Pancreas (tissue), 10 donors: ENCODE data around the gene RAPGEF6. TPM values are rescaled to one million over a fixed set of nuclear protein-coding genes. Genes with fewer than 3 reads are reported as not detected.

Experiments used
- ATAC-seq, 4 donors: fragments of 200-7000 bp; cut with Tn5 transposase; one replicate each; pipeline versions ENCODE4 v1.8.0 to v1.9.1; 2020; ENCODE audit warnings: mild to moderate bottlenecking in 4 of 4, moderate library complexity in 4 of 4
- DNase-seq, 6 donors: peaks; one replicate each; pipeline ENCODE4 v3.0.0-alpha.2; 2020
- FAIRE-seq: peaks from 2 replicates; lab custom pipeline; 2012; peaks lifted over from hg19 to GRCh38; lab: Jason Lieb, UNC
- H3K27ac ChIP-seq, 4 donors: fragments of 200-600 bp; sonication (generic); 1 replicate in 3 of 4; 2 replicates in 1 of 4; pipeline versions ENCODE4 v1.5.0 to v1.8.0; 2020
- H3K27me3 ChIP-seq, 4 donors: fragments of 200-600 bp; one replicate each; pipeline ENCODE4 v1.8.0; 2021
- H3K36me3 ChIP-seq, 3 donors: fragments of 200-600 bp; sonication (generic) in 1 of 3; one replicate each; pipeline versions ENCODE4 v1.5.0 to v1.8.0; 2020 to 2021
- H3K4me1 ChIP-seq, 3 donors: fragments of 200-600 bp; one replicate each; pipeline ENCODE4 v1.8.0; 2021
- H3K4me3 ChIP-seq, 4 donors: fragments of 200-600 bp; sonication (generic) in 2 of 4; one replicate each; pipeline versions ENCODE4 v1.5.0 to v1.8.0; 2020 to 2021
- H3K9me3 ChIP-seq, 4 donors: fragments of 200-600 bp; one replicate each; pipeline ENCODE4 v1.8.0; 2021
- CTCF ChIP-seq, 4 donors: fragments of 200-600 bp; sonication (generic) in 3 of 4; IDR thresholded peaks; one replicate each; pipeline versions ENCODE4 v1.5.0 to v1.8.0; 2021; ENCODE audit warnings: antibody characterized with exemption in 4 of 4
- WGBS, 2 donors: extraction: QIAGEN DNeasy Blood & Tissue Kit; methylation state at CpG; one replicate each; pipeline ENCODE4 v1.1.7; 2013; 5-methylcytosine and 5-hydroxymethylcytosine counted together
- intact Hi-C, 3 donors: fragments of 100-400 bp; cut with DNase I; formaldehyde crosslinking; loops; one replicate each; pipeline versions ENCODE4 v1.11.1 to v1.14.2; 2022
- polyA plus RNA-seq, 2 donors: library from polyadenylated mRNA; stranded (reverse); fragments of 200-250 nt; gene quantifications; one replicate each; pipeline ENCODE4 v1.2.3, GENCODE V29; 2013
- total RNA-seq, 6 donors: library from RNA; stranded (reverse); fragmentation: NEBNext Ultra II Directional in 4 of 6; extraction: Animal tissue kit (Norgen Biotek cat#: 25700) in 4 of 6; gene quantifications; one replicate each; pipeline versions ENCODE4 v1.2.1 to v1.2.4, GENCODE V29; 2021 to 2023
- donor health status: healthy with polysubstance abuse.
- donor health status: DM: no; HTN: no; CAD: no; lungs with moderate emphysema.
- donor health status: DM: no; HTN: no; CAD: no.
- donor health status: control.
- donor health status: control.
- donor health status: Bipolar disorder and iron deficiency.
- donor health status: DM: yes; HTN: yes; CAD: no.
- donor health status: DM: no; HTN: no; CAD: no.
- donor health status: DM: no; HTN: no; CAD: no.
- donor health status: DM: yes; HTN: yes; CAD: no.

RAPGEF6 gene
- total and polyA plus RNA-seq, 8 donors: 1.7 to 13.2 (median 6.7) TPM

GRCh38 chr5:131473731-131474130, 161.3 kb downstream of the RAPGEF6 start:
- H3K27me3 ChIP-seq: no peaks in the 10 kb centered on the region
- WGBS, 2 donors: 89 to 95% methylated on average over 3 of the region's 3 CpGs
- no peaks in the 10 kb centered on the region for H3K4me1 ChIP-seq
- TF ChIP-seq CTCF (IDR thresholded peaks at IDR 0.05): no peak
- no peak overlapping the region for H3K4me3 ChIP-seq
- intact Hi-C loops: no loop called here
- H3K9me3 ChIP-seq: no peaks in the 10 kb centered on the region
- no peak overlapping the region for H3K27ac ChIP-seq
- no peak for FAIRE-seq
- no peak for ATAC-seq
- H3K36me3 ChIP-seq: no peaks in the 10 kb centered on the region
- no peak for DNase-seq

GRCh38 chr5:131466171-131466766, 168.8 kb downstream of the RAPGEF6 start:
- TF ChIP-seq CTCF (IDR thresholded peaks at IDR 0.05): no peak
- no peak for DNase-seq
- H3K27me3 ChIP-seq: no peaks in the 10 kb centered on the region
- intact Hi-C loops: no loop called here
- no peaks in the 10 kb centered on the region for H3K9me3 ChIP-seq
- no peaks in the 10 kb centered on the region for H3K36me3 ChIP-seq
- H3K27ac ChIP-seq: no peak overlapping the region
- H3K4me3 ChIP-seq: no peak overlapping the region
- ATAC-seq: no peak
- H3K4me1 ChIP-seq: no peaks in the 10 kb centered on the region
- FAIRE-seq: no peak
- WGBS, 2 donors: 95% methylated on average over 3 of the region's 3 CpGs

GRCh38 chr5:131463656-131464055, 171.4 kb downstream of the RAPGEF6 start:
- H3K4me3 ChIP-seq: no peak overlapping the region
- WGBS, 2 donors: 90 to 92% methylated on average over 1 of the region's 1 CpG
- intact Hi-C loops: no loop called here
- H3K27me3 ChIP-seq: no peaks in the 10 kb centered on the region
- FAIRE-seq (no peak), ATAC-seq (no peak), DNase-seq (no peak)
- H3K27ac ChIP-seq: no peak overlapping the region
- H3K4me1 ChIP-seq: no peaks in the 10 kb centered on the region
- no peaks in the 10 kb centered on the region for H3K9me3 ChIP-seq
- no peaks in the 10 kb centered on the region for H3K36me3 ChIP-seq
- TF ChIP-seq CTCF (IDR thresholded peaks at IDR 0.05): no peak

GRCh38 chr5:131462454-131462853, 172.6 kb downstream of the RAPGEF6 start:
- no peaks in the 10 kb centered on the region for H3K9me3 ChIP-seq
- no peak overlapping the region for H3K4me3 ChIP-seq
- no peak for ATAC-seq
- no peaks in the 10 kb centered on the region for H3K27me3 ChIP-seq
- intact Hi-C loops: no loop called here
- TF ChIP-seq CTCF (IDR thresholded peaks at IDR 0.05): no peak
- WGBS, 2 donors: 63 to 73% methylated on average over 3 of the region's 3 CpGs
- H3K4me1 ChIP-seq: no peaks in the 10 kb centered on the region
- no peak for DNase-seq
- no peaks in the 10 kb centered on the region for H3K36me3 ChIP-seq
- FAIRE-seq: no peak
- H3K27ac ChIP-seq: no peak overlapping the region

- no peaks in the 10 kb centered on the region for H3K36me3 ChIP-seq
- no peak overlapping the region for H3K27ac ChIP-seq
- intact Hi-C loops: no loop called here
- no peak for FAIRE-seq
- ATAC-seq: no peak
- no peak overlapping the region for H3K4me3 ChIP-seq
- no peaks in the 10 kb centered on the region for H3K9me3 ChIP-seq
- H3K27me3 ChIP-seq: no peaks in the 10 kb centered on the region
- 89 to 92% methylated on average over 5 of the region's 5 CpGs for WGBS, 2 donors
- TF ChIP-seq CTCF (IDR thresholded peaks at IDR 0.05): no peak
- no peak for DNase-seq
- H3K4me1 ChIP-seq: no peaks in the 10 kb centered on the region
These were observed 173.3 kb downstream of the RAPGEF6 start for GRCh38 chr5:131461742-131462141.
